Measurements from ENCODE around the gene TCP1. TPM values are rescaled to one million over a fixed set of nuclear protein-coding genes. Genes with fewer than 3 reads are reported as not detected.

The TCP1 gene
- total RNA-seq, 1 experiment from 2014 or later = 159 TPM

- CTCF ChIA-PET = no interaction called here
Observed at GRCh38 chr6:159788276-159788675, 1.1 kb downstream of the TCP1 start.

DNA sequence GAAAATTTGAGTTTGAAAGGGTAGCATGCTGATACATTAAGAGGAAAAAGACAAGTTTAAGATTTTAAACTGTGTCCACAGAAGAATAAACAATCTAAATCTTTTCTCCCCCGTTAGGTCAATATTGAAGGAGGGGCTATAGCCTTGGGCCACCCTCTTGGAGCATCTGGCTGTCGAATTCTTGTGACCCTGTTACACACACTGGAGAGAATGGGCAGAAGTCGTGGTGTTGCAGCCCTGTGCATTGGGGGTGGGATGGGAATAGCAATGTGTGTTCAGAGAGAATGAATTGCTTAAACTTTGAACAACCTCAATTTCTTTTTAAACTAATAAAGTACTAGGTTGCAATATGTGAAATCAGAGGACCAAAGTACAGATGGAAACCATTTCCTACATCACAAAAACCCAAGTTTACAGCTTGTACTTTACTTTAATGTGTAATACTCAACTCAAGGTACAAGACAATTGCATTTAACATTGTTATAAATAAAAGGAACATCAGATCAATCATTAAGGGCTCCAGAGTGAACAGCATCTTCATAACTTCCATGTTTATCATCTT lies 10.8 kb downstream of the TCP1 start:
- Histone ChIP-seq H4K20me1 (ENCODE audit: insufficient read depth) (peaks cover 30% of the 10 kb centered on the region), H3K27ac (no peak overlapping the region)
- POLR2A ChIA-PET (ENCODE audit: unreplicated experiment) = interaction anchor here (0.6 to 0.7 kb wide), 2 partner anchors 11 to 84 kb away, joined by 3 to 5 read pairs; partner anchors contain the start of gene TCP1

More at GRCh38 chr6:159788276-159788675, 1.1 kb downstream of the TCP1 start:
- peak overlapping the region; percentile 86 for H3K4me3 ChIP-seq
- no TSS peak for BruUV-seq (replicated peaks)
- H3K4me1 ChIP-seq (replicated peaks; ENCODE audit: insufficient read depth) = peaks cover 25% of the 10 kb centered on the region
- no peak overlapping the region for H3K27ac ChIP-seq
- H3K79me2 ChIP-seq (ENCODE audit: low read depth) = peaks cover 88% of the 10 kb centered on the region
- TF ChIP-seq EZH2 (IDR thresholded peaks at IDR 0.05; ENCODE audit: low read depth) = no peak
- H3F3A ChIP-seq (ENCODE audit: insufficient read depth, low read depth) = peaks cover 18% of the 10 kb centered on the region; the same call in 1 of the 2 replicates
- no peak for DNase-seq
- H3K4me2 ChIP-seq = peak overlapping the region; percentile 78
- H2AFZ ChIP-seq = no peak overlapping the region
- peaks cover 50% of the 10 kb centered on the region for H4K20me1 ChIP-seq (ENCODE audit: insufficient read depth)
- no peaks in the 10 kb centered on the region for H3K9me3 ChIP-seq (ENCODE audit: insufficient read depth, low read depth)
- no peaks in the 10 kb centered on the region for H3K27me3 ChIP-seq (ENCODE audit: insufficient read depth, low read depth)
- intact Hi-C loops (cut with micrococcal nuclease; ENCODE audit: unreplicated experiment) = loop anchor here (2.0 to 10.0 kb wide), 2 partner anchors 25 to 187 kb away; partner anchors contain the start of gene ACAT2
- peaks cover 43% of the 10 kb centered on the region for H3K36me3 ChIP-seq (ENCODE audit: low read depth)
- POLR2A ChIA-PET (ENCODE audit: unreplicated experiment) = interaction anchor here (0.6 kb wide), 1 partner anchor 10 kb away, joined by 5 read pairs; no protein-coding TSS in a partner anchor
- H3K9me2 ChIP-seq (ENCODE audit: insufficient read depth) = no peaks in the 10 kb centered on the region

GRCh38 chr6:159778131-159778530 lies 11.3 kb downstream of the TCP1 start:
- peaks cover 36% of the 10 kb centered on the region for H3K36me3 ChIP-seq (ENCODE audit: low read depth)
- peaks cover 28% of the 10 kb centered on the region for H4K20me1 ChIP-seq (ENCODE audit: insufficient read depth)
- DNase-seq = no peak
- no peaks in the 10 kb centered on the region for H3K4me1 ChIP-seq (replicated peaks; ENCODE audit: insufficient read depth)
- BruUV-seq (replicated peaks) = no TSS peak
- ChIA-PET POLR2A (ENCODE audit: unreplicated experiment) (interaction anchor here (0.7 kb wide), 1 partner anchor 83 kb away, joined by 5 read pairs; no protein-coding TSS in a partner anchor), CTCF (no interaction called here)
- no peak overlapping the region for H3K4me2 ChIP-seq
- no peaks in the 10 kb centered on the region for H3K79me2 ChIP-seq (ENCODE audit: low read depth)
- intact Hi-C loops (cut with micrococcal nuclease; ENCODE audit: unreplicated experiment) = no loop called here
- H3K27me3 ChIP-seq (ENCODE audit: insufficient read depth, low read depth) = no peaks in the 10 kb centered on the region
- no peak overlapping the region for H3K4me3 ChIP-seq
- TF ChIP-seq EZH2 (IDR thresholded peaks at IDR 0.05; ENCODE audit: low read depth) (no peak), CTCF (conservative IDR thresholded peaks at IDR 0.05) (no peak)
- peaks cover 50% of the 10 kb centered on the region for H3F3A ChIP-seq (ENCODE audit: insufficient read depth, low read depth)
- H3K9me3 ChIP-seq (ENCODE audit: insufficient read depth, low read depth) = no peaks in the 10 kb centered on the region
- no peak overlapping the region for H3K27ac ChIP-seq
- no peak overlapping the region for H2AFZ ChIP-seq
- no peaks in the 10 kb centered on the region for H3K9me2 ChIP-seq (ENCODE audit: insufficient read depth)

More for the DNA sequence above, 10.8 kb downstream of the TCP1 start:
- Histone ChIP-seq H3K4me1 (replicated peaks; ENCODE audit: insufficient read depth) (no peaks in the 10 kb centered on the region), H3K27me3 (ENCODE audit: insufficient read depth, low read depth) (no peaks in the 10 kb centered on the region), H3K4me2 (no peak overlapping the region), H2AFZ (no peak overlapping the region), H3K9me2 (ENCODE audit: insufficient read depth) (no peaks in the 10 kb centered on the region), H3F3A (ENCODE audit: insufficient read depth, low read depth) (peaks cover 55% of the 10 kb centered on the region), H3K79me2 (ENCODE audit: low read depth) (peaks cover 4% of the 10 kb centered on the region; the same call in 1 of the 2 replicates), H3K4me3 (no peak overlapping the region), H3K9me3 (ENCODE audit: insufficient read depth, low read depth) (no peaks in the 10 kb centered on the region), H3K36me3 (ENCODE audit: low read depth) (peaks cover 39% of the 10 kb centered on the region)
- CTCF ChIA-PET = no interaction called here
- no peak for DNase-seq
- TF ChIP-seq EZH2 (IDR thresholded peaks at IDR 0.05; ENCODE audit: low read depth) (no peak), CTCF (conservative IDR thresholded peaks at IDR 0.05) (no peak)
- BruUV-seq (replicated peaks) = TSS peak; percentile 14
- intact Hi-C loops (cut with micrococcal nuclease; ENCODE audit: unreplicated experiment) = no loop called here

Data from PC-9 (cell line).